ENCODE results near the gene HAVCR2.
"Not testable (repeated sequence)": the region's sequence is repeated elsewhere in the genome, so short reads cannot be mapped to it uniquely, and the experiment has no call there.

Gene HAVCR2

GRCh38 chr5:157059093-157059539 is 49.7 kb downstream of the HAVCR2 start, which contains the start of gene HAVCR1:
Gene HAVCR1, minus strand, starts transcription at chr5:157059116. Its CDS starts 1,173 bp downstream, at chr5:157057943.
- Histone ChIP-seq H3K27ac (ENCODE audit: low read depth, low read length, poor library complexity, severe bottlenecking) (no peak within 1 kb of the TSS), H3K36me3 (ENCODE audit: insufficient read depth, low read length) (no peaks in the 10 kb centered on the region), H3K4me3 (ENCODE audit: low read depth, low read length, poor library complexity, severe bottlenecking) (no peak within 1 kb of the TSS), H4K20me1 (ENCODE audit: insufficient read depth, low read length) (no peaks in the 10 kb centered on the region), H3F3A (ENCODE audit: insufficient read depth, low read length) (no peaks in the 10 kb centered on the region), H3K9me3 (ENCODE audit: low read length) (no peaks in the 10 kb centered on the region), H3K79me2 (ENCODE audit: insufficient read depth, low read length) (no peaks in the 10 kb centered on the region), H3K9me2 (ENCODE audit: low read depth, low read length) (no peaks in the 10 kb centered on the region), H3K4me2 (ENCODE audit: low read length) (no peak within 1 kb of the TSS), H2AFZ (ENCODE audit: low read length) (no peak within 1 kb of the TSS), H3K27me3 (ENCODE audit: insufficient read depth, low read length) (no peaks in the 10 kb centered on the region), H3K4me1 (ENCODE audit: insufficient read depth, low read length, severe bottlenecking) (no peaks in the 10 kb centered on the region), H3K9ac (ENCODE audit: low read length) (no peak within 1 kb of the TSS)
- TF ChIP-seq CTCF (IDR thresholded peaks at IDR 0.05; ENCODE audit: low read length) = no peak
- TF ChIP-seq EZH2 (IDR thresholded peaks at IDR 0.05; ENCODE audit: borderline replicate concordance, low read length) = no peak

- H3K36me3 ChIP-seq (ENCODE audit: insufficient read depth, low read length) = no peaks in the 10 kb centered on the region
- H3K27ac ChIP-seq (ENCODE audit: low read depth, low read length, poor library complexity, severe bottlenecking) = no peak overlapping the region
- H3F3A ChIP-seq (ENCODE audit: insufficient read depth, low read length) = no peaks in the 10 kb centered on the region
- no peak overlapping the region for H3K4me2 ChIP-seq (ENCODE audit: low read length)
- no peaks in the 10 kb centered on the region for H4K20me1 ChIP-seq (ENCODE audit: insufficient read depth, low read length)
- H3K9ac ChIP-seq (ENCODE audit: low read length) = no peak overlapping the region
- no peaks in the 10 kb centered on the region for H3K79me2 ChIP-seq (ENCODE audit: insufficient read depth, low read length)
- no peaks in the 10 kb centered on the region for H3K9me3 ChIP-seq (ENCODE audit: low read length)
- H3K9me2 ChIP-seq (ENCODE audit: low read depth, low read length) = no peaks in the 10 kb centered on the region
- no peak overlapping the region for H2AFZ ChIP-seq (ENCODE audit: low read length)
- no peak for TF ChIP-seq CTCF (IDR thresholded peaks at IDR 0.05; ENCODE audit: low read length)
- no peak for TF ChIP-seq EZH2 (IDR thresholded peaks at IDR 0.05; ENCODE audit: borderline replicate concordance, low read length)
- no peaks in the 10 kb centered on the region for H3K27me3 ChIP-seq (ENCODE audit: insufficient read depth, low read length)
- H3K4me3 ChIP-seq (ENCODE audit: low read depth, low read length, poor library complexity, severe bottlenecking) = no peak overlapping the region
- no peaks in the 10 kb centered on the region for H3K4me1 ChIP-seq (ENCODE audit: insufficient read depth, low read length, severe bottlenecking)
Measured at GRCh38 chr5:157057459-157058370, 51.1 kb downstream of the HAVCR2 start.

- H3K9me2 ChIP-seq (ENCODE audit: low read depth, low read length); H3K4me3 ChIP-seq (ENCODE audit: low read depth, low read length, poor library complexity, severe bottlenecking); H3K79me2 ChIP-seq (ENCODE audit: insufficient read depth, low read length); H4K20me1 ChIP-seq (ENCODE audit: insufficient read depth, low read length); H3K9ac ChIP-seq (ENCODE audit: low read length); H3K4me1 ChIP-seq (ENCODE audit: insufficient read depth, low read length, severe bottlenecking); H2AFZ ChIP-seq (ENCODE audit: low read length); H3K27me3 ChIP-seq (ENCODE audit: insufficient read depth, low read length); H3K9me3 ChIP-seq (ENCODE audit: low read length); H3K36me3 ChIP-seq (ENCODE audit: insufficient read depth, low read length); H3K27ac ChIP-seq (ENCODE audit: low read depth, low read length, poor library complexity, severe bottlenecking); H3F3A ChIP-seq (ENCODE audit: insufficient read depth, low read length); H3K4me2 ChIP-seq (ENCODE audit: low read length): not testable (repeated sequence)
Measured at GRCh38 chr5:157056848-157057247, 52.0 kb downstream of the HAVCR2 start.
